Vagina (tissue), 2 donors: Measurements from ENCODE around the gene HDAC11.

Experiments
- CTCF ChIP-seq, 3 experiments: fragments of 450-650 bp in 2 of 3; fragments of 200-600 bp in 1 of 3; sonication (generic) in 1 of 3; IDR thresholded peaks; one replicate each; pipeline ENCODE4 v1.5.1; 2017 to 2019; ENCODE audit warnings: antibody characterized with exemption in 3 of 3, mild to moderate bottlenecking in 2 of 3, moderate library complexity in 2 of 3
- POLR2A ChIP-seq, 2 donors: fragments of 450-650 bp; IDR thresholded peaks; one replicate each; pipeline ENCODE4 v1.6.1; 2017; ENCODE audit warnings: antibody characterized with exemption in 2 of 2, mild to moderate bottlenecking in 2 of 2, moderate library complexity in 2 of 2

GRCh38 chr3:13502791-13503060, 22.6 kb downstream of the HDAC11 start:
- TF ChIP-seq POLR2A (IDR thresholded peaks at IDR 0.05) (no peak), CTCF (IDR thresholded peaks at IDR 0.05) (no peak)
